GM06990 (cell line): ENCODE results near the gene AHI1.
A peak's percentile ranks its signal among the peaks of the same experiment; 100 is the strongest.
"Not testable (repeated sequence)": the region's sequence is repeated elsewhere in the genome, so short reads cannot be mapped to it uniquely, and the experiment has no call there.

ENCODE experiments used
- DNase-seq: peaks from one replicate; pipeline ENCODE4 v3.0.0-alpha.2; 2011; ENCODE audit not compliant: insufficient read length; ENCODE audit errors: extremely low read depth
- H3K27me3 ChIP-seq: replicated peaks from 2 replicates; pipeline ENCODE4 v1.6.0; 2011; ENCODE audit warnings: low read length; ENCODE audit not compliant: control insufficient read depth, insufficient read depth
- H3K36me3 ChIP-seq: 2 replicates; pipeline ENCODE4 v1.5.1; 2011; ENCODE audit warnings: low read length; ENCODE audit not compliant: control insufficient read depth, insufficient read depth
- H3K4me3 ChIP-seq: replicated peaks from 2 replicates; pipeline ENCODE4 v1.5.1; 2011; ENCODE audit warnings: low read depth, mild to moderate bottlenecking, control low read depth, low read length
- TF ChIP-seq, protein P1 (sequence below): IDR thresholded peaks from 2 replicates; pipeline ENCODE4 v1.5.1; 2011; ENCODE audit warnings: low read length, control low read depth, mild to moderate bottlenecking, inconsistent platforms; ENCODE audit not compliant: insufficient read depth, poor library complexity, severe bottlenecking

The AHI1 gene

GRCh38 chr6:135383766-135384165 lies 113.8 kb downstream of the AHI1 start:
- Histone ChIP-seq H3K4me3 (no peak overlapping the region), H3K36me3 (no peaks in the 10 kb centered on the region), H3K27me3 (no peaks in the 10 kb centered on the region)
- TF ChIP-seq, protein P1, sequence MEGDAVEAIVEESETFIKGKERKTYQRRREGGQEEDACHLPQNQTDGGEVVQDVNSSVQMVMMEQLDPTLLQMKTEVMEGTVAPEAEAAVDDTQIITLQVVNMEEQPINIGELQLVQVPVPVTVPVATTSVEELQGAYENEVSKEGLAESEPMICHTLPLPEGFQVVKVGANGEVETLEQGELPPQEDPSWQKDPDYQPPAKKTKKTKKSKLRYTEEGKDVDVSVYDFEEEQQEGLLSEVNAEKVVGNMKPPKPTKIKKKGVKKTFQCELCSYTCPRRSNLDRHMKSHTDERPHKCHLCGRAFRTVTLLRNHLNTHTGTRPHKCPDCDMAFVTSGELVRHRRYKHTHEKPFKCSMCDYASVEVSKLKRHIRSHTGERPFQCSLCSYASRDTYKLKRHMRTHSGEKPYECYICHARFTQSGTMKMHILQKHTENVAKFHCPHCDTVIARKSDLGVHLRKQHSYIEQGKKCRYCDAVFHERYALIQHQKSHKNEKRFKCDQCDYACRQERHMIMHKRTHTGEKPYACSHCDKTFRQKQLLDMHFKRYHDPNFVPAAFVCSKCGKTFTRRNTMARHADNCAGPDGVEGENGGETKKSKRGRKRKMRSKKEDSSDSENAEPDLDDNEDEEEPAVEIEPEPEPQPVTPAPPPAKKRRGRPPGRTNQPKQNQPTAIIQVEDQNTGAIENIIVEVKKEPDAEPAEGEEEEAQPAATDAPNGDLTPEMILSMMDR: no peak
- DNase-seq: no peak

DNA sequence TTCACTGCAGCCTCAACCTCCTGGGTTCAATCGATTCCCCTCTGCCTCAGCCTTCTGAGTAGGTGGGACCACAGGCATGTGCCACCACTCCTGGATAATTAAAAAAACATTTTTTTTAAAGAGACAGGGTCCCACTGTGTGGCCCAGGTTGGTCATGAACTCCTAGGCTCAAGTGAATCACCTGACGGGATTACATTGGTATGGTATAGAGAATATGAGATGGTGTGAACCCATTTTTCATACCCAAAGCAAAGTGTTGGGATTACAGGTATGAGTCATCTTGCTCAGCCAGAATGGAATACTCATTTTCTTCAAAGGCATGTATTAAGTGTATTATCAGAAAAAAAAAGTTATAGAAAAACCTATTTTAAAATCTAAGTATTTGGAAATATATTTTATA lies 114.2 kb downstream of the AHI1 start:
- TF ChIP-seq, protein P1: no peak
- DNase-seq: no peak
- H3K4me3 ChIP-seq: no peak overlapping the region

DNA sequence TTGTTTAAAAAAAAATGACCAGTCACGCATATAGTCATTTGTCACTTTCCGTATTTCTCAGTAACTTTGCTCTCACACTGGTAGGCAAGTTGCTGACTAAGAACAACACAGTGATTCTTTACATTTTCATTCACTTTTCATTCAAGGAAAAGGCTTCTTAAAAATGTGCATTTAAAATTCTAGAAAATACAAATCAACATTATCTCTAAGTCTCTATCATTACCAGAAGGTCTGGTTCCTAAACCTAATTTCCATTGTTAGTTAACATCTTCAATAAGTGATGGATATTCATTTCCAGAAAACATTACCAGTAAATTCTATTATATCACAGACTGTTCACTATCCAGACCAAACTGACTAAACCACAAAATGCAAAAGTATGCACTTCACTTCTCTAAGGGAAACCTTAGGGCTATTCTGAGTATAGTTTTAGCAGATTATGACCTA lies 115.3 kb downstream of the AHI1 start:
- H3K36me3 ChIP-seq: no peaks in the 10 kb centered on the region
- no peak overlapping the region for H3K4me3 ChIP-seq
- no peaks in the 10 kb centered on the region for H3K27me3 ChIP-seq
- TF ChIP-seq, protein P1: no peak
- DNase-seq: peak; percentile 62

More for the DNA sequence above, 114.2 kb downstream of the AHI1 start:
- Histone ChIP-seq H3K27me3 (no peaks in the 10 kb centered on the region), H3K36me3 (no peaks in the 10 kb centered on the region)

- no peaks in the 10 kb centered on the region for H3K27me3 ChIP-seq
- TF ChIP-seq, protein P1: no peak
These were observed 116.7 kb downstream of the AHI1 start for GRCh38 chr6:135380793-135381192.

DNA sequence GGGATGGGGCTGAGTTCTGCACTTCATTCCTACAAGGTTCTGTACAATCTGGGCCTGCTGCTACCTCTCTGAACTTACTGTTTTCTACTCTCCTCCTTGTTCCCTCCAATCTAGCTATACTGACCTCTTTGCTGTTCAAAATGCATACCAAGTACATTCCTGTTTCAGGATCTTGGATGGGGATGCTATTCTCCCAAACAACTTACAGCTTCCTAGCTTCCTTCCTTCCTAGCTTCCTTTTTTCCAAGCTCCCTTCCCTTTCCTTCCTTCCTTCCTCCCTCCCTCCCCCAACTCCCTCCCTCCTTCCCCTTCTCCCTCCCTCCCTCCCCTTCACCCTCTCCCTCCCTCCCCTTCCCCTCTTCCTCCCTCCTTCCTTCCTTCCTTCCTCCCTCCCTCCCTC lies 117.9 kb downstream of the AHI1 start:
- Histone ChIP-seq H3K36me3 (no peaks in the 10 kb centered on the region), H3K4me3 (no peak overlapping the region), H3K27me3 (no peaks in the 10 kb centered on the region)
- DNase-seq: no peak
- TF ChIP-seq, protein P1: no peak

More at GRCh38 chr6:135380793-135381192, 116.7 kb downstream of the AHI1 start:
- H3K36me3 ChIP-seq: no peaks in the 10 kb centered on the region
- DNase-seq: no peak
- no peak overlapping the region for H3K4me3 ChIP-seq

- Histone ChIP-seq H3K27me3 (no peaks in the 10 kb centered on the region), H3K36me3 (no peaks in the 10 kb centered on the region), H3K4me3 (no peak overlapping the region)
- peak; percentile 14 for DNase-seq
- TF ChIP-seq, protein P1: no peak
These were observed 124.8 kb downstream of the AHI1 start for GRCh38 chr6:135372758-135373157.

DNA sequence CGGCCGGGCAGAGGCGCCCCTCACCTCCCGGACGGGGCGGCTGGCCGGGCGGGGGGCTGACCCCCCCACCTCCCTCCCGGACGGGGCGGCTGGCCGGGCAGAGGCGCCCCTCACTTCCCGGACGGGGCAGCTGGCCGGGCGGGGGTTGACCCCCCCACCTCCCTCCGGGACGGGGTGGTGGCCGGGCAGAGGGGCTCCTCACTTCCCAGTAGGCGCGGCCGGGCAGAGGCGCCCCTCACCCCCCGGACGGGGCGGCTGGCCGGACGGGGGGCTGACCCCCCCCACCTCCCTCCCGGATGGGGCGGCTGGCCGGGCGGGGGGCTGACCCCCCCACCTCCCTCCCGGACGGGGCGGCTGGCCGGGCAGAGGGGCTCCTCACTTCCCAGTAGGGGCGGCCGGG lies 133.9 kb downstream of the AHI1 start:
- H3K4me3 ChIP-seq, H3K36me3 ChIP-seq, H3K27me3 ChIP-seq, DNase-seq: not testable (repeated sequence)
